Left renal cortex interstitium (tissue), 4 donors: Measurements from ENCODE around the gene ATP7A. TPM values are rescaled to one million over a fixed set of nuclear protein-coding genes. Genes with fewer than 3 reads are reported as not detected.

Experiments used
- polyA plus RNA-seq, 4 donors: library from polyadenylated mRNA; unstranded; fragments of 120-200 nt; gene quantifications; one replicate each; pipeline ENCODE4 v1.2.1, GENCODE V29; 2013; ENCODE audit not compliant: insufficient read length in 4 of 4

The ATP7A gene
- polyA plus RNA-seq, 4 donors, result 14.3 to 18.5 (median 15.0) TPM

Other genes starting within 250 kb of the ATP7A start
- 10 to 100 TPM; 63.7 to 97.1 (median 85.4) TPM for gene ATRX, start 124.5 kb upstream of the ATP7A start, polyA plus RNA-seq
- 10 to 100 TPM; 76.9 to 93.3 (median 90.2) TPM for gene MAGT1, start 15.3 kb upstream of the ATP7A start, polyA plus RNA-seq
- 100 to 1,000 TPM; 264 to 428 (median 292) TPM for gene COX7B, start 11.2 kb upstream of the ATP7A start, polyA plus RNA-seq
- under 1 TPM in 2 of 4 donors, not detected in 2; 0.52 TPM for gene PGAM4, start 58.9 kb downstream of the ATP7A start, polyA plus RNA-seq
- gene PGK1, start 193.6 kb downstream of the ATP7A start, polyA plus RNA-seq, result 100 to 1,000 TPM; 306 to 414 (median 379) TPM
- gene TAF9B, start 229.0 kb downstream of the ATP7A start, polyA plus RNA-seq, result 10 to 100 TPM; 40.6 to 52.6 (median 50.2) TPM